Glomerular visceral epithelial cell (primary cell): ENCODE measurements around the gene RAVER2.

Experiments used
- DNase-seq: peaks from one replicate; pipeline ENCODE4 v3.0.0-alpha.2; 2016; ENCODE audit errors: extremely low spot score

RAVER2 gene

DNA sequence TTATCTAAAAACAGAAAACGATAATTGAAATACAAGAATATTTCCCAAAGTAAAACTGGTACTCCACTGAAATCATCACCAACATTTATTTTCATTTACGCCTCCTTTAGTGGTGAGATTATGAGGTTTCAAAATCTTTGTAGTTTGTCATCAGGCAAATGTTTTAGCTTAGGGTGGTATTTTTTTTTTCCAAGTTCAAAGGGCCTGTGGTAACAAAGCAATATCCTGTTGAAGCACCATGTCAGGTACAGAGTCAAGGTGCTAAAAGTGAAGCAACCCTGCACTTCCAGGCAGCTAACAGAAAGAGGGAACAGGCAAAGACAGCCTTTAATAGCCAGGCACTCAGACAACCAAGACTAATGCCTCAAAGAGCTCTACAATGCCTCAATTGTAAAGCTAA lies 132.3 kb downstream of the RAVER2 start:
- no peak for DNase-seq

DNA sequence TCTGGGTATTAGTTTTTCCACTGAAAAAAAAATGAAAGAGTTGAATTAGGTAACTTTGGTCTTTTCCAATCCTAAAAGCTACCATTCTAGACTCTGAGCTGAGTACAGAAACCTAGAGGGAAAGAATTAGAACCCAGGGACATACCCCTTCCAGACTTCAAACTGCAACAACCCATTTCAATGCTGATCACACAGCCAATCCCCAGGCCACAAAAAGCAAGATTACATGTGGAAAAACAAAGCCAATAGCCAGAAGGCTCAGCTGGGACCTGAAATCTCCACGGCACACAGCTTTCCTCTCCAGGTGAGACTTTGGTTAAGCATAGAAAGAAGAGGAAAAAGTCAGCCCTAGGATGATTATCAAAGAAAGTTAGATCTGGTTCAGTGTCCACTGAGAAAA lies 132.7 kb downstream of the RAVER2 start:
- no peak for DNase-seq

DNA sequence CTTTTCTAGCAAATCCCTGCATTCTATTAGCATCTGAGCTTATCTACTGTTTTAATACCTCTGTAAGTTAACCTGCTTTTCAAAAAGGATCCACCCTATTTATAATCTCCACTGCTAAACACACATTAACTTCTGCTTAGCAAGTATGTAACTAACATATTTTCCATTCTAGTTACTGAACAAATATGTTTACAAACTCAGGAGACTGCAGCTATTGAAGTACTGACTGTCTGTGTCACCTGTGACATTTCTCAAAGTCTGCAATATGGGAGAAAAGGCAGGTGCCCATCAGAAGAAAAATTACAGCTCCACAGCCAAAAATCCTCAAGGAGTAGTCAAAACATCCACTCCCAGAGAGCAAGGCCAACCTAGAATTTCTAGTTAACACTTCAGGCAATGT lies 133.2 kb downstream of the RAVER2 start:
- DNase-seq, result no peak

- DNase-seq, result no peak
Observed at GRCh38 chr1:64878931-64879611, 134.2 kb downstream of the RAVER2 start.

DNA sequence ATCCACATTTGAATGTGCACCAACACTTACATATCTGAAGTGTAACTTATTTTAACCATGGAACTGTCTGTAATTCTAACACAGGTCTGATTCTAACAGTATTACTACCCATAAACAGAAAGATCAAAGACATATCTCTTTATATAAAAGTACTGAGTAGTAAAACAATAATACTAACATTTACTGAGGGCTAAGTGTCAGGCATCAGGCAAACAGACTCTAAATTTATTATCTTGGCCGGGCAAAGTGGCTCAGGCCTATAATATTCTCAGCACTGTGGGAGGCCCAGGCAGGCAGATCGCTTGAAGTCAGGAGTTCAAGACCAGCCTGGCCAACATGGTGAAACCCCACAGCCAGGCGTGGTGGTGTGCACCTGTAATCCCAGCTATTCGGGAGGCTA lies 135.6 kb downstream of the RAVER2 start:
- DNase-seq, result no peak

- DNase-seq, result no peak
Observed at GRCh38 chr1:64881281-64881680, 136.4 kb downstream of the RAVER2 start.
